SKM-1 (cell line): ENCODE results near the gene SLC9A6.
"Not testable (repeated sequence)": the region's sequence is repeated elsewhere in the genome, so short reads cannot be mapped to it uniquely, and the experiment has no call there.

Experiments
- DNase-seq: peaks from one replicate; lab custom pipeline; 2025; ENCODE audit not compliant: unreplicated experiment; lab: John Stamatoyannopoulos, UW

Gene SLC9A6

DNA sequence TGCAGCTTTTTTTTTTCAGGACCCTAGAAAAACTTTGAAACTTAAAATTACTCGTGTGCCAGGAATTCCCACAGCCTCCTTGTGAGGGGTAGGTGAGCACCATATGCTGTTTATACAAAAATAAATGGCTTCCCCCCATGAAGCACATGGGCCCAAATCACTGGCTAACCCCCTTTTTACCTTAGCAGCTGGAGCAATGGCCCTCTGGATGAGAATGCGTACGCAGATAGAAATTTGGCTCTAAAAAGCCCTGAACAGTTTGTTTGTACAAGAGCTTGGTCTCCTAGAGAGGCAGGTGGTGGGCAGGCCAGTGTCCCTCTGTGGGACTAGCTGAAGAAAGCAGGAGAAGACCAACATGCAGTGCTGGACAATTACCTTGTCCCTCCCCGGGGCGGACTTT, 76.5 kb downstream of the SLC9A6 start:
- no peak for DNase-seq

GRCh38 chrX:136063340-136064079, 78.3 kb downstream of the SLC9A6 start:
- DNase-seq, result peak; percentile 44

- DNase-seq, result no peak
These were observed 79.4 kb downstream of the SLC9A6 start for GRCh38 chrX:136064661-136065043.

DNA sequence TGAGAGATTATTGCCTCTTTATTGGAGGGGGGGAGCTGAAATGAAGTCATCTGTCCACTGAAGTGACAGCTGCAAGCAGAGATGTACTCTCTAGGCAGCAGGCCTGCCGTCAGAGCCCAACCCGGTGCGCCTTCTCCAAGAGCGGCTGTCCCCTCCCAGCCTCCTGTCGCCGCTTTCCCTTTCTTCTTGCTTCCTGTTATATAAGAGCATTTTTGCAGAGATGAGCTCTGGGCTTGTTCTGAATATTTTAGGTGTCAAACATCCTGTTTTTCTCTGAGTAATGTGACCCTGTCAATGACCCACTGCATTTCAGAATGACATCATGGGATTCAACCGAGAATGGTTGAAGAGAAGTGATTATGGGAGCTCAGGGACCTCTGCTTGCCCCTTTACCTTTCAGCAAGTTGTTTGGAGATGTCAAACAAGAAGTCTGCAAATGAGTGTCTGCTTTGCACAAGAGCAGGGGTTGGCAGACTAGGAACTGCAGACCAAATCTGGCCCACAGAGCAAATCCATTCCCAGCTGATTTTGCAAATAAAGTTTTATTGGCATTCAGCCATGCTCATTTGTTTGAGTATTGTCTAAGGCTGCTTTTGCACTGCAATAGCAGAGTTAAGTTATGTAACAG, 79.9 kb downstream of the SLC9A6 start:
- DNase-seq, result no peak

GRCh38 chrX:136067097-136067496, 81.9 kb downstream of the SLC9A6 start:
- no peak for DNase-seq

GRCh38 chrX:136067966-136068365, 82.7 kb downstream of the SLC9A6 start:
- DNase-seq, result no peak

- DNase-seq, result no peak
These were observed 91.7 kb downstream of the SLC9A6 start for GRCh38 chrX:136076942-136077341.

DNA sequence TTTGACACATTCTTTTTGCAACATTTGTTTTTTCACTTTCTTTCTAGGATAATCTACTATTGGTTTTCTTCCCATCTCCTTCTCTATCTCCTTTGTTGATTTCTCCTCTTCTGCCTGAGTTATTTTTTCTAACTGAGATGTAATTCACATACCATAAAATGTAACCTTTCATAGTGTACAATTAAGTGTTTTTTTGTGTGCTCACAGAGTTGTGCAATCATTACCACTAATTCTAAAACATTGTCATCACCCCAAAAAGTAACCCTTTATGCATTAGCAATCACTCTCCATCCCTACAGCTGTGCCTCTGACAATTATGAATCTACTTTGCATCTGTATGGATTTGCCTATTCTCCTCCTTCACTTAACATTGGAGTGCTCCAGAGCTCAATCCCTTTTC, 95.5 kb downstream of the SLC9A6 start:
- DNase-seq, result no peak

DNA sequence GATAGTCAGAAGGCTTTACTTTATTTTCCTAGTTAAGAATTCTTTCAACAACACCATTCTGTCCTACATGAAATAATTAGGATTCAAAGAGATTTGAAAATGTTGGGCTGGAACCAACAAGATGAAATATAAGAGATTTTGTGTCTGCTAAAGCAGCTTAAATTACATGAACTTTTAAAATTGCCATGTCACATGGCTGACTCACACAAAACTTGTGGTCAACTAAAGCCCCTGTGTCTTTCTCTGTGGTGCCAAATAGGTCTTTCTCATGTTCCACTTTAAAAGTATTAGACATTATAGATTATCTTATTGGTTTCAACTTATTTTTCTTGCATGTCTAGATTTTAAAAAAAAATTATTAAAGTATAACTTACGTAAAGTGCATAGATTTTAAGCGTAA, 101.3 kb downstream of the SLC9A6 start:
- no peak for DNase-seq

- DNase-seq, result not testable (repeated sequence)
These were observed 106.7 kb downstream of the SLC9A6 start for GRCh38 chrX:136091898-136092297.

GRCh38 chrX:136094962-136095361, 109.7 kb downstream of the SLC9A6 start:
- DNase-seq, result no peak
